Measurements from ENCODE around the gene RHBDL3.

Gene RHBDL3

DNA sequence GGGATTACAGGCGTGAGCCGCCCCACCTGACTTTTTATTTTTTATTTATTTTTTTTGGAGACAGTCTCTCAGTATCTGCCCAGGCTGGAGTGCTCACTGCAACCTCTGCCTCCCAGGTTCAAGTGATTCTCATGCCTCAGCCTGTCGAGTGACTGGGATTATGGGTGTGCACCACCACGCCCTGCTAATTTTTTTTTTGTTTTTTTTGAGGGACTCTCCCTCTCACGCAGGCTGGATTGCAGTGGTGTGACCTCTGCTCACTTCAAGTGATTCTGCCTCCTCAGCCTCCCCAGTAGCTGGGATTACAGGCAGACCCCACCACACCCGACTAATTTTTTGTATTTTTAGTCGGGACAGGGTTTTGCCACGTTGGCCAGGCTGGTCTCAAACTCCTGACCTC, 92.0 kb downstream of the RHBDL3 start:
- DNase-seq (ENCODE audit: low read depth), result no peak

DNA sequence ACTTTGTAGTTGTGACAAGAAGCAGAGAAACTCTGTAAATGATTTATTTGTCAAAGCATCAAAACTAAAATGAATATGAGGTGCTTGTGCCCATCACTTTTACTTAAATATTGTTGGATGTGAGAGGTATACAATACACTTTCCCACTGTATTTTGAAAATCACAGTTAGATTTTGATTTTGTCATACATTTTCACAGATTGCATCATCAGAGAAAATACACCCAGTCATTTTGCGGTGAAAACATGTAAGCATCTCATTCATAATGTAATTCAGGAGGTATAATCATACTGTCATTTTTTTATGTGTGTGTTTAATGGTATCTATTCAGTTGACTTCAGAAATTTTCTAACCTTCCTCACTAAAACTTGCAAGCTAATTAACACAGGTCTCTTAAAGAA, 95.6 kb downstream of the RHBDL3 start:
- DNase-seq (ENCODE audit: low read depth), result no peak

DNA sequence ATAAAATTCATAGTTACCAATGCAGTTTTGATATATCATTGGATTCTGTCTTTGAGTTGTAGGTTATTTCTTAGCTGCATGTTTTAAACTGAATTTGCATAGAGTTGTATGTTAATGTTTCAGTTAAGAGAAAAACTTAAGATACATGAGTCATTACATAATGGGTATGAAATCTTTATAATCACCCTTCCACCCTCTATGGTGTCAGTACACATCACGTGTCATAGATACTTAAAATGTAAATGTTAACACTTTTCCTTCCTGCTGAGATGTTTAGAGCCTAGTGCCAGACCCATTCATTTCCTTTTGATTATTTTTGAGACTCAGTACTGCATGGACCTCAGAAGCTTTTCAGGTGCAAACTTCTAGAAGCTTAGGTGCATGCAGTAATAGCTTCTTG, 104.8 kb downstream of the RHBDL3 start:
- no peak for DNase-seq (ENCODE audit: low read depth)
